ENCODE measurements around the gene ITGA5.

- no peak for TF ChIP-seq CTCF (conservative IDR thresholded peaks at IDR 0.05; ENCODE audit: low read depth, low read length)
- no peak for TF ChIP-seq EZH2 (IDR thresholded peaks at IDR 0.05; ENCODE audit: low read length, unreplicated experiment)
- TF ChIP-seq EZH2phosphoT487 (IDR thresholded peaks at IDR 0.05; ENCODE audit: borderline replicate concordance, low read length): no peak
Observed at GRCh38 chr12:54359762-54360351, 59.2 kb downstream of the ITGA5 start.
